22Rv1 (cell line): Measurements from ENCODE around the gene SETX.
A peak's percentile ranks its signal among the peaks of the same experiment; 100 is the strongest.

ENCODE experiments used
- H3K27ac ChIP-seq: fragments of 450-650 bp; 2 replicates; pipeline ENCODE4 v1.5.1; 2017
- ZFX ChIP-seq: fragments of 450-650 bp; IDR thresholded peaks from 2 replicates; pipeline ENCODE4 v1.6.1; 2017; ENCODE audit warnings: antibody characterized with exemption, borderline replicate concordance
- TF ChIP-seq, protein P1 (sequence below): fragments of 450-650 bp; IDR thresholded peaks from 2 replicates; pipeline ENCODE4 v1.5.1; 2017; ENCODE audit warnings: mild to moderate bottlenecking

Gene SETX

DNA sequence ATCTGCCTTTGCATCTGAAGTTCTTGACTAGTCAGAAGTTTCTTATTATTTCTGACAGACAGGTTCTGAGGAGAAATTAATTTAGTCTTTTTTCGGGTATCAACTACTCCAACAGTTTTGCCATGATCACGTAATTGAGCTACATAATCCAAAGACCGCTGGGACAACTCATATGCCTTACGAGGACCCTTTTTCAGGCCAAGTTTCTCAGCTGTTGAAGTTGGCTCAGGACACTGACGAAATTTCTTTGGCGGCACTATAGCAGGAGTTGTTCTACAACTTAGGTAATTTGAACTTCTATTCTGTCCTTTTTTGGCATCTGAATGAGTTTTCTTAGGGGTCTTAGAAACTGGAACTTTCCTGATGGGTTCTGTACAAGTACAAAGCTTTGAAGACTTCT is 27.2 kb downstream of the SETX start:
- no peak overlapping the region for H3K27ac ChIP-seq
- no peak for TF ChIP-seq ZFX
- TF ChIP-seq, protein P1, sequence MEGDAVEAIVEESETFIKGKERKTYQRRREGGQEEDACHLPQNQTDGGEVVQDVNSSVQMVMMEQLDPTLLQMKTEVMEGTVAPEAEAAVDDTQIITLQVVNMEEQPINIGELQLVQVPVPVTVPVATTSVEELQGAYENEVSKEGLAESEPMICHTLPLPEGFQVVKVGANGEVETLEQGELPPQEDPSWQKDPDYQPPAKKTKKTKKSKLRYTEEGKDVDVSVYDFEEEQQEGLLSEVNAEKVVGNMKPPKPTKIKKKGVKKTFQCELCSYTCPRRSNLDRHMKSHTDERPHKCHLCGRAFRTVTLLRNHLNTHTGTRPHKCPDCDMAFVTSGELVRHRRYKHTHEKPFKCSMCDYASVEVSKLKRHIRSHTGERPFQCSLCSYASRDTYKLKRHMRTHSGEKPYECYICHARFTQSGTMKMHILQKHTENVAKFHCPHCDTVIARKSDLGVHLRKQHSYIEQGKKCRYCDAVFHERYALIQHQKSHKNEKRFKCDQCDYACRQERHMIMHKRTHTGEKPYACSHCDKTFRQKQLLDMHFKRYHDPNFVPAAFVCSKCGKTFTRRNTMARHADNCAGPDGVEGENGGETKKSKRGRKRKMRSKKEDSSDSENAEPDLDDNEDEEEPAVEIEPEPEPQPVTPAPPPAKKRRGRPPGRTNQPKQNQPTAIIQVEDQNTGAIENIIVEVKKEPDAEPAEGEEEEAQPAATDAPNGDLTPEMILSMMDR, result no peak

DNA sequence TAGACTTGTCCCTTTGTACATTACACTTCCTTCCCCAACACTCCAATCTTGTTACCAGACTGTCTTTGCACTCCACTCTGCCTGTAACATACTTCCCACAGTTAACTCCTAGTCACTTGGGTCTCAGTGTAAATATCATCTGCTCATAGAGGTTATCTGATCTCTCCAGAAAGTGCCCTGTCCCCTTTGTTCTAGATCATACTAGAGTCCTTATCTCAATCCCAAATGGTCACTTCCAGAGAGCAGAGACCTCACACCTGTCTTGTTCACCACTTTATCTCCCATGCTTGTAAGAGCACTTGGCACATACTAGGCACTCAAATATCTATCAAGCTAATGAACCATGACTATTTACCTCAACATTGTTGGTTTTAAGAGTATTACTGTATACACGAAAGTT is 30.4 kb downstream of the SETX start:
- H3K27ac ChIP-seq, result no peak overlapping the region
- TF ChIP-seq, protein P1, result no peak
- TF ChIP-seq ZFX, result no peak

DNA sequence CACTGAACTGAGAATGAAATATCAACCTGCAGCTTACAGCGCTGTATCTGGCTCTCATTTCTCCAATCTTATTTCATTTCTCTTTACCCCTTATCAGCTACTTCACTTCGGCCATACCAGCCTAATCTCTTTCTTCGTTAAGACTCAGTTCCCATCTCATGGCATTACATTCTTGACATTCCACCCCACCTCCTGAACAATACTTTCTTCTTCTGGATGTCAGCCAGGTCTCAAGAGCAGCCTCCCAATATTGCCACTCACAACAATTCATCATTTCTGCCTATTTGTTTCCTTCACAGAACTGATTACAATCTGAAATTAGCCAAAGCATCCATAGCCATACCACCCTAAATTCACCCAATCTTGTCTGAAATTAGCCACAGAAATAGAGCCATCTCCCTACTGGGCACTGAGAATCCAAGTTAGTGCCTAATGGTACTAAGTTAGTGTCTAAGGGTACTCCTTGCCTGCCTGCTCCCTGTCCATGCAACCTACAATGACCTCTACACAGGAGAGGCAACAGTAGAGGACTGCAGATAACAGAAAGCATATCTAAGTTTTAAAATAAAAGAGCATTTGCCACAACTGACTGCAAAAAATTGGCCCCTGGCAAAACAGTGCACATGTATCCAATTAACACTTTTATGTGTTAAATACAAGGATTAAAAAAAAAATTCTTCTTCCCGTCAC is 35.2 kb downstream of the SETX start:
- no peak overlapping the region for H3K27ac ChIP-seq
- TF ChIP-seq ZFX, result no peak
- TF ChIP-seq, protein P1, result no peak

DNA sequence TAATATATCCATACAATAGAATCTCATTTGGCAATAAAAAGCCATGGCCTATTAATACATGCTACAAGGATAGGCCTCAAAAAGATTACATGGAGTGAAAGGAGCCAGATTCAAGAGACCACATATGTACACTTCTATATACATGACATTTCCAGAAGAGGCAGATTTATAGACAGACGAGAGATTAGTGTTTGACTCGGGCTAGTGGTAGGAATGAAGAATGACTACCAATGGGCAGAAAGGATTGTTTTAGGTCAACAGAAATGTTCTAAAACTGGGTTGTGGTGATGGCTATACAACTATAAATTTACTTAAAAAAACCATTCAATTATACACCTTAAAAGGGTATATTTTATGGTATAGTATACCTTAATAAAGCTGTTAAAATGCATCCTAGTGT is 41.9 kb downstream of the SETX start:
- H3K27ac ChIP-seq, result no peak overlapping the region
- TF ChIP-seq, protein P1, result no peak
- no peak for TF ChIP-seq ZFX

DNA sequence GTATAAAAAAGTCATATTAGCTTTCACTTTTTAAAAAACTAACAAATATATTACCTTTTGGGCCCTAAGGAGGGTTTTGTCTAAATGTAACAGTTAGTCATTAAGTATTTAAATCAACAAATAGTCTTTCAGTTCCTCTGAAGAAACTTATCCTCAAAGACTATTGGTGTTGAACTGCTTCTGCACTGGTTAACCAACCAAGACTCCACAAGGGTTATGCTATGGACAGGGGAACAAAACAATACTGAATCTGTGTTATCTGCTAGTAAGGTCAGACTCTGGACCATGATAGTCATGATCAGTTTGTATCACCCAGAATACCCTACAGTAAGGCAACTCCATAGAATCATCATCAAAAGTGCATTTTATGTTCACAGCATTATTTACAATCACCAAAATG is 42.4 kb downstream of the SETX start:
- no peak overlapping the region for H3K27ac ChIP-seq
- no peak for TF ChIP-seq ZFX
- TF ChIP-seq, protein P1, result no peak

DNA sequence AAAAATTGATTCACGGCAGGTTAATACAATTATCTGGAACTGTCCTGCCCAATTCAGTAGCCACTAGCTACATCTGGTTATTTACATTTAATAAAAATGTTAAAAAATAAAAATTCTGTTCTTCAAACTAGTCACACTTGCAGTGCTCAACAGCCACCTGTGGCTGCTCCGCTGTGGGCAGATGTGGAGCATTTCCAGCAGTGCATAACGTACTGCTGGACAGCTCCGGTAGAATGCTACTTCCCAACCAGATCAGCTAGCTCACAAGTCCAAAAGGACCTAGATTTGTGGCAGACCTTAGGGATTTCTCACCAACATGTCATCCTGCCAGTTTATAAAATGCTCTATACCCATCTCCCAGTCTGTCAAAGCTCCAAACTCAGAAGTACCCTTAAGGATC is 42.8 kb downstream of the SETX start:
- no peak for TF ChIP-seq ZFX
- TF ChIP-seq, protein P1, result no peak
- H3K27ac ChIP-seq, result no peak overlapping the region

DNA sequence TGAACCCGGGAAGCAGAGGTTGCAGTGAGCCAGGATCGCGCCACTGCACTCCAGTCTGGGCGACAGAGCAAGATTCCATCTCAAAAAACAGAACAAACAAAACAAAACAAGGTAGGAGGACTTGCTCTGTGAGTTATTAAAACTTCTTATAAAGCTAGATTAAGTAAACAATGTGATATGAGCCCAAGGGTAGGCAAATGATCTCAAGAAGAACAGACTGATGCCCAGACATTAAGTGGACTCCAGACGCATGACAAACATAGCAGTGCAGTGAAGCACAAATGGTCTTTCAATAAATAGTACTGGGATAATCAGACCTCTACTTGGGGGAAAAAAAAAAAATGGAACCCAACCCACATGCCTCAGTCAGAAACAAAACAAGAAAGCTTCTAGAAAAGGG is 45.7 kb downstream of the SETX start:
- TF ChIP-seq, protein P1, result no peak
- TF ChIP-seq ZFX, result no peak
- peak overlapping the region; percentile 66 for H3K27ac ChIP-seq
